NCI-H2196 (cell line): ENCODE measurements around the gene RTL5.
A peak's percentile ranks its signal among the peaks of the same experiment; 100 is the strongest.

Experiments used
- DNase-seq: peaks from one replicate; lab custom pipeline; 2025; ENCODE audit not compliant: unreplicated experiment; lab: John Stamatoyannopoulos, UW

The RTL5 gene

GRCh38 chrX:72130156-72130761, 1.5 kb downstream of the RTL5 start:
- DNase-seq: no peak

- DNase-seq: no peak
These were observed 2.1 kb downstream of the RTL5 start for GRCh38 chrX:72129661-72130060.

- DNase-seq: peak; percentile 17
These were observed 2.8 kb downstream of the RTL5 start for GRCh38 chrX:72128881-72129280.

GRCh38 chrX:72128183-72128834, 3.4 kb downstream of the RTL5 start:
- no peak for DNase-seq

GRCh38 chrX:72127332-72127731, 4.4 kb downstream of the RTL5 start:
- no peak for DNase-seq

GRCh38 chrX:72126539-72127140, 5.1 kb downstream of the RTL5 start:
- DNase-seq: peak; percentile 67

- DNase-seq: no peak
These were observed 5.7 kb downstream of the RTL5 start for GRCh38 chrX:72126048-72126415.

- peak; percentile 37 for DNase-seq
These were observed 6.2 kb downstream of the RTL5 start for GRCh38 chrX:72125331-72126047.

- DNase-seq: no peak
These were observed 7.0 kb downstream of the RTL5 start for GRCh38 chrX:72124540-72125201.

- DNase-seq: no peak
These were observed 8.1 kb downstream of the RTL5 start for GRCh38 chrX:72123471-72124185.

- DNase-seq: no peak
These were observed 8.9 kb downstream of the RTL5 start for GRCh38 chrX:72122621-72123337.

GRCh38 chrX:72121383-72121782, 10.3 kb downstream of the RTL5 start:
- DNase-seq: no peak

GRCh38 chrX:72120837-72121236, 10.9 kb downstream of the RTL5 start:
- DNase-seq: no peak

- DNase-seq: no peak
These were observed 14.0 kb downstream of the RTL5 start for GRCh38 chrX:72117636-72118210.

GRCh38 chrX:72115380-72115779, 16.3 kb downstream of the RTL5 start:
- no peak for DNase-seq

GRCh38 chrX:72114807-72115206, 16.9 kb downstream of the RTL5 start:
- DNase-seq: no peak

- no peak for DNase-seq
These were observed 17.4 kb downstream of the RTL5 start for GRCh38 chrX:72114306-72114705.

- DNase-seq: no peak
These were observed 18.3 kb downstream of the RTL5 start for GRCh38 chrX:72113461-72113860.

- no peak for DNase-seq
These were observed 20.6 kb downstream of the RTL5 start for GRCh38 chrX:72110876-72111708.
